ENCODE results near the gene SLC15A1. TPM values are rescaled to one million over a fixed set of nuclear protein-coding genes. Genes with fewer than 3 reads are reported as not detected.

SLC15A1 gene
- total and polyA plus RNA-seq, 4 donors: 5.8 to 19.7 (median 11.6) TPM

DNA sequence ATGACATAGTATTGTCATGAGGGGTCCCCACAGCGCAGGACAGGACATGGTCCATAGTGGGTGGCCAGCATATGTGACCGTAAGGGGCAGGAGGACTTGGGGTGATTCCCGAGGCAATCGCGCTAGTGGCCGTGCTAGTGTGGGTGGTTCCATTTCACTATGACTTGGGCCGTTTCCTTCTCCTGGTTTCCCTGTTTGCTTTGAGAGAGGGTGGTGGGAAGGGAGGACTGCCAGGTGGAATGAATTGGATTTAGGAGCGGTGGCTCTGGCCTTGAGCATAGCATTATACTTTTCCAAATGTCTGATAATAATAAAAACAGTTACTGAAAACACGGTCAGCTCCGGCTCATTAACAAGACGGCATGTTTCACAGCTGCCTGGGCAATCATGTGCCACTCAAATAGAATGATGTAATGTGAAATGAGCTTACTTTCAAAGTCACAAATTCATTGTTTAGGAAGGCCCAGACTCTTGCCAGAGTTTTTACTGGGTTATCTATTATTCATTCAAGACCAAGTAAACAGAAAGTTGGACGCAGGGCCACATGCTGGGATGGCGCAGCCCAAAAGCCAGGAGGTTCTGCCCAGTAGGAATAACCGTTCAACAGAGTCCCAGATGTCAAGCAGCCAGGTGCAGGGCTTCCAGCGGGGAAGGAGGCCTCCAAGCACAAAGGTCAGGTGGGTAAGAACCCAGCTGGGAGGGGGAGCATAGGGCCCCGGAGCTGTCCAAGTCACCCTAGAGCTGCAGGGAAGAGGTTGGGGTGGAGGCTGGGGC is 19.6 kb upstream of the SLC15A1 start:
- Histone ChIP-seq H3K9me3 (ENCODE audit: control insufficient read depth in 4 of 4, low read length in 3 of 4) (no peaks in the 10 kb centered on the region), H3K27me3 (ENCODE audit: control insufficient read depth in 4 of 4, insufficient read depth in 4 of 4, low read length in 3 of 4) (no peaks in the 10 kb centered on the region), H3K4me1 (ENCODE audit: control insufficient read depth in 4 of 4, insufficient read depth in 4 of 4, low read length in 3 of 4) (no peaks in the 10 kb centered on the region), H3K27ac (ENCODE audit: low read depth in 1 of 2, low read length in 2 of 2) (no peak overlapping the region), H3K9ac (ENCODE audit: low read depth in 1 of 2, low read length in 2 of 2) (no peak overlapping the region), H3K36me3 (ENCODE audit: control insufficient read depth in 4 of 4, insufficient read depth in 3 of 4, low read depth in 1 of 4, low read length in 3 of 4) (no peaks in the 10 kb centered on the region), H3K4me3 (ENCODE audit: low read depth in 1 of 3, low read length in 3 of 3) (no peak overlapping the region)
- WGBS: 82% methylated on average over 16 of the region's 16 CpGs
- no peak for DNase-seq (ENCODE audit: low spot score)
- TF ChIP-seq JUND (IDR thresholded peaks at IDR 0.05): no peak
- TF ChIP-seq GABPA (IDR thresholded peaks at IDR 0.05 in 1 of 2, conservative IDR thresholded peaks at IDR 0.05 in 1 of 2): no peak
- TF ChIP-seq YY1 (IDR thresholded peaks at IDR 0.05): no peak
- TF ChIP-seq, protein P1, sequence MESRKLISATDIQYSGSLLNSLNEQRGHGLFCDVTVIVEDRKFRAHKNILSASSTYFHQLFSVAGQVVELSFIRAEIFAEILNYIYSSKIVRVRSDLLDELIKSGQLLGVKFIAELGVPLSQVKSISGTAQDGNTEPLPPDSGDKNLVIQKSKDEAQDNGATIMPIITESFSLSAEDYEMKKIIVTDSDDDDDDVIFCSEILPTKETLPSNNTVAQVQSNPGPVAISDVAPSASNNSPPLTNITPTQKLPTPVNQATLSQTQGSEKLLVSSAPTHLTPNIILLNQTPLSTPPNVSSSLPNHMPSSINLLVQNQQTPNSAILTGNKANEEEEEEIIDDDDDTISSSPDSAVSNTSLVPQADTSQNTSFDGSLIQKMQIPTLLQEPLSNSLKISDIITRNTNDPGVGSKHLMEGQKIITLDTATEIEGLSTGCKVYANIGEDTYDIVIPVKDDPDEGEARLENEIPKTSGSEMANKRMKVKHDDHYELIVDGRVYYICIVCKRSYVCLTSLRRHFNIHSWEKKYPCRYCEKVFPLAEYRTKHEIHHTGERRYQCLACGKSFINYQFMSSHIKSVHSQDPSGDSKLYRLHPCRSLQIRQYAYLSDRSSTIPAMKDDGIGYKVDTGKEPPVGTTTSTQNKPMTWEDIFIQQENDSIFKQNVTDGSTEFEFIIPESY (IDR thresholded peaks at IDR 0.05): no peak
- TF ChIP-seq FOXA2 (IDR thresholded peaks at IDR 0.05): no peak
- TF ChIP-seq, protein P2, sequence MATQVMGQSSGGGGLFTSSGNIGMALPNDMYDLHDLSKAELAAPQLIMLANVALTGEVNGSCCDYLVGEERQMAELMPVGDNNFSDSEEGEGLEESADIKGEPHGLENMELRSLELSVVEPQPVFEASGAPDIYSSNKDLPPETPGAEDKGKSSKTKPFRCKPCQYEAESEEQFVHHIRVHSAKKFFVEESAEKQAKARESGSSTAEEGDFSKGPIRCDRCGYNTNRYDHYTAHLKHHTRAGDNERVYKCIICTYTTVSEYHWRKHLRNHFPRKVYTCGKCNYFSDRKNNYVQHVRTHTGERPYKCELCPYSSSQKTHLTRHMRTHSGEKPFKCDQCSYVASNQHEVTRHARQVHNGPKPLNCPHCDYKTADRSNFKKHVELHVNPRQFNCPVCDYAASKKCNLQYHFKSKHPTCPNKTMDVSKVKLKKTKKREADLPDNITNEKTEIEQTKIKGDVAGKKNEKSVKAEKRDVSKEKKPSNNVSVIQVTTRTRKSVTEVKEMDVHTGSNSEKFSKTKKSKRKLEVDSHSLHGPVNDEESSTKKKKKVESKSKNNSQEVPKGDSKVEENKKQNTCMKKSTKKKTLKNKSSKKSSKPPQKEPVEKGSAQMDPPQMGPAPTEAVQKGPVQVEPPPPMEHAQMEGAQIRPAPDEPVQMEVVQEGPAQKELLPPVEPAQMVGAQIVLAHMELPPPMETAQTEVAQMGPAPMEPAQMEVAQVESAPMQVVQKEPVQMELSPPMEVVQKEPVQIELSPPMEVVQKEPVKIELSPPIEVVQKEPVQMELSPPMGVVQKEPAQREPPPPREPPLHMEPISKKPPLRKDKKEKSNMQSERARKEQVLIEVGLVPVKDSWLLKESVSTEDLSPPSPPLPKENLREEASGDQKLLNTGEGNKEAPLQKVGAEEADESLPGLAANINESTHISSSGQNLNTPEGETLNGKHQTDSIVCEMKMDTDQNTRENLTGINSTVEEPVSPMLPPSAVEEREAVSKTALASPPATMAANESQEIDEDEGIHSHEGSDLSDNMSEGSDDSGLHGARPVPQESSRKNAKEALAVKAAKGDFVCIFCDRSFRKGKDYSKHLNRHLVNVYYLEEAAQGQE (IDR thresholded peaks at IDR 0.05): no peak
- TF ChIP-seq NR2F2 (IDR thresholded peaks at IDR 0.05): no peak
- TF ChIP-seq, protein P3, sequence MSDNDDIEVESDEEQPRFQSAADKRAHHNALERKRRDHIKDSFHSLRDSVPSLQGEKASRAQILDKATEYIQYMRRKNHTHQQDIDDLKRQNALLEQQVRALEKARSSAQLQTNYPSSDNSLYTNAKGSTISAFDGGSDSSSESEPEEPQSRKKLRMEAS (IDR thresholded peaks at IDR 0.05): no peak
- TF ChIP-seq HNF4A (conservative IDR thresholded peaks at IDR 0.05): no peak
- TF ChIP-seq SP1 (IDR thresholded peaks at IDR 0.05): no peak
- no peak for TF ChIP-seq CTCF (IDR thresholded peaks at IDR 0.05; ENCODE audit: low read depth, low read length, missing input control)
- no peak for TF ChIP-seq HNF4G (IDR thresholded peaks at IDR 0.05)
- no peak for TF ChIP-seq FOXA1 (IDR thresholded peaks at IDR 0.05)

DNA sequence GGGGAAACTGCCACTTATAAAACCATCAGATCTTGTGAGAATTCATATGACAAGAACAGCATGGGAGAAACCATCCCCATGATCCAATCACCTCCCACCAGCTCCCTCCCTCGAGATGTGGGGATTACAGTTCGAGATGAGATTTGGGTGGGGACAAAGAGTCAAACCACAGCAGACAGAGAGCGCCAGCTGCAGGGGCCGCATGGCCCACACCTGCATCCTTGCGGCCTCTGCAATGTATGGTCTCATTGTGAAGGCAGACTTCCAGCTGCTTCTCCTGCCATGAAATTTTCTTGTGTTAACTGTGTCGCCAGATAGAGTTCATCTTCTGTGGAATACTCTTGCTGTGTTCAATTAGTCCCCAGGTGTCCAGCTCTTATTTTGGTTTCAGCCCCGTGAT is 17.3 kb upstream of the SLC15A1 start:
- Histone ChIP-seq H3K4me3 (ENCODE audit: low read depth in 1 of 3, low read length in 3 of 3) (no peak overlapping the region), H3K9ac (ENCODE audit: low read depth in 1 of 2, low read length in 2 of 2) (no peak overlapping the region), H3K27me3 (ENCODE audit: control insufficient read depth in 4 of 4, insufficient read depth in 4 of 4, low read length in 3 of 4) (no peaks in the 10 kb centered on the region), H3K4me1 (ENCODE audit: control insufficient read depth in 4 of 4, insufficient read depth in 4 of 4, low read length in 3 of 4) (no peaks in the 10 kb centered on the region), H3K36me3 (ENCODE audit: control insufficient read depth in 4 of 4, insufficient read depth in 3 of 4, low read depth in 1 of 4, low read length in 3 of 4) (no peaks in the 10 kb centered on the region), H3K27ac (ENCODE audit: low read depth in 1 of 2, low read length in 2 of 2) (no peak overlapping the region), H3K9me3 (ENCODE audit: control insufficient read depth in 4 of 4, low read length in 3 of 4) (no peaks in the 10 kb centered on the region)
- WGBS: 92% methylated on average over 7 of the region's 7 CpGs
- DNase-seq (ENCODE audit: low spot score): no peak
- TF ChIP-seq NR2F2 (IDR thresholded peaks at IDR 0.05) (no peak), EGR1 (IDR thresholded peaks at IDR 0.05; ENCODE audit: low read depth in 2 of 2) (no peak), TAF1 (conservative IDR thresholded peaks at IDR 0.05) (no peak), HNF4A (conservative IDR thresholded peaks at IDR 0.05) (no peak), RXRA (IDR thresholded peaks at IDR 0.05) (no peak)

Measured in liver (tissue), 9 donors.